Endometrial microvascular endothelial cells (primary cell): ENCODE results near the gene OR7G1. TPM values are rescaled to one million over a fixed set of nuclear protein-coding genes. Genes with fewer than 3 reads are reported as not detected.

ENCODE experiments used
- in situ Hi-C: cut with HindIII; loops from 2 replicates; pipeline ENCODE4 v1.10.0; 2017; ENCODE audit warnings: low sequenced_read_pairs, low pct_unique_long_range_greater_than_20kb; ENCODE audit errors: inconsistent ontology term
- total RNA-seq: library from RNA; depleted of rRNA; stranded (reverse); fragments of >200 nt; gene quantifications from one replicate; pipeline ENCODE4 v1.2.3, GENCODE V29; 2015; ENCODE audit errors: inconsistent ontology term

OR7G1 gene, protein sequence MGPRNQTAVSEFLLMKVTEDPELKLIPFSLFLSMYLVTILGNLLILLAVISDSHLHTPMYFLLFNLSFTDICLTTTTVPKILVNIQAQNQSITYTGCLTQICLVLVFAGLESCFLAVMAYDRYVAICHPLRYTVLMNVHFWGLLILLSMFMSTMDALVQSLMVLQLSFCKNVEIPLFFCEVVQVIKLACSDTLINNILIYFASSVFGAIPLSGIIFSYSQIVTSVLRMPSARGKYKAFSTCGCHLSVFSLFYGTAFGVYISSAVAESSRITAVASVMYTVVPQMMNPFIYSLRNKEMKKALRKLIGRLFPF
- not detected for total RNA-seq

DNA sequence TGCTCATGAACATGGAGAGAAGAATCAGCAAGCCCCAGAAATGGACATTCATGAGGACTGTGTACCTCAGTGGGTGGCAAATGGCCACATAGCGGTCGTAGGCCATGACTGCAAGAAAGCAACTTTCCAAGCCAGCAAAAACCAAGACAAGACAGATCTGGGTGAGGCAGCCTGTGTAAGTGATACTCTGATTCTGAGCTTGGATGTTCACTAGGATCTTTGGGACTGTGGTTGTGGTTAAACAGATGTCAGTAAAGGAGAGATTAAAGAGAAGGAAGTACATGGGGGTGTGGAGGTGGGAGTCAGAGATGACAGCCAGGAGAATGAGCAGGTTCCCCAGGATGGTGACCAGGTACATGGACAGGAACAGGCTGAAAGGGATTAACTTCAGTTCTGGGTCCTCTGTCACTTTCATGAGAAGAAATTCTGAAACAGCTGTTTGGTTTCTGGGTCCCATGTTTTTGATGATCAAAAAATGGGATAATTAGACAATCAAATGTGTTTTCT lies at the start of gene OR7G1:
Gene OR7G1, minus strand, starts transcription at position 457 of the 507 bp plus-strand sequence. Its CDS starts 0 bp downstream, at position 457.
- in situ Hi-C loops: no loop called here

DNA sequence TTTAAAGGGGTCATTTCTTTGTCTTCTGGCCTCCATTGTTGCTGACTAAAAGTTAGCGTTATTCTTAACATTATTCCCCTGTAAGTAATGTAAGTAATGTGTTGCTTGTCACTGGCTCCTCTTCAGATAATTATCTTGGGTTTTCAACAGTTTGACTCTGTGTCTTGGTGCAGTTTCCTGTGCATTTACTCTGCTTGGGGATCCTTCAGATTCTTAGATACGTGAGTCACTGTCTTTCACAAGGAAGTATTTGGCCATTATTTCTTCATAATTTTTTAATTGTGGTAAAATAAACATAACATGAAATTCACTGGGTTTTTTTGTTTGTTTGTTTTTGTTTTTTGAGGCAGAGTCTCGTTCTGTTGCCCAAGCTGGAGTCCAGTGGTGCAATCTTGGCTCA lies 49.7 kb upstream of the OR7G1 start:
- in situ Hi-C loops: no loop called here

DNA sequence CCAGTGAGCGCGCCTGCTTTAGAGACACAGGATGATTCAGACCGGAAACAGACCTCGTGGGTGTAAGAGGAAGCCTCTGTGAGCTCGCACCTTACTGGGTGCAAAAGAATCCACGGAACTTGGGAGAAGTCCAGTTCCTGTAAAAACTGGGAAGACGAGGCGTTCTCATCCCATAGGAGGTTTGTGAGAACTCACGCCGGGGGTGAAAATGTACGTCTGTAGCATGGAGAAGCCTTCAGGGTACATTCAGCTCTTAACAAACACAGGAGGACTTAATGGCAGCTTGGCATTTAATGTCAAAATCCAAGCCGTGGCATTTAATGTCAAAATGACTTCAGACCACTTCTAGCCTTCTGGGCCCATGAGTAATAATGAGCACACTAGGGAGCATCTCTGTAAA lies 45.9 kb upstream of the OR7G1 start:
- in situ Hi-C loops: no loop called here

DNA sequence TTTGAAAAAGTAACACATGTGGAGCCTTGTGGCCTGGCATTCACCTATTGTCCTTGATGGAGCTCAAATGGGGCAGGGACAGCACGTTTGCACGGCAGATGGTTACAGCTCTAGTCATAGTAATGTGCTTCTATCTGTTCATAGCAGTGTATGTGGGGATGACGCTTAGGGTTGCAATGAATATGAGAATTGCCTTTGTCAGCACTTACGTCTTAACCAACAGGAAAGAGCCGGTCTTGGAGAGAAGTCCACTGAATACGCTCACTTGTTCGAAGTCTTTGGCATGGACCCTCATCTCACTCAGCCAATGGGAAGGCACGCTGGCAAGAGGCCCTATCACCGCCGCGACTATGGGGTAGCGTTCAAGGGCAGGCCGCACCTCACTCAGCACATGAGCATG lies 44.3 kb upstream of the OR7G1 start:
- in situ Hi-C loops: no loop called here

DNA sequence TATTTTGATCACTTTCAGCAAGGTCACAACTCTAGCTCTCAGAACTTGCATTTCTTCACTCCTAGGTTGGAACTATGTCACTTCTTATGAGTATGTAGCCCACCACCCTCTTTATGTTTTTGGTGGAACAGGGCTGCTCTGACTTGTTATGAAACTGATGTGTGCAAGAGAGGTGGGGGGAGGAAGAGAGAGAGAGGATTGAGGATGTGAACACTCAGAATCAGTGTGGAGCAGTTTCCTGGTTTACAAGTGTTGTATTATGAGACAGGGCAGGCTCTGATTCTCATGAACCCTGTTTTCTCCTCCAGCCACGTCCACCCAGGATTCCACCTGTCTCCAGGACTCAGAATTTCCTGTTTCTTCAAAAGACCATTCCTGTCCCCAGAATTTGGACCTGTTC lies 40.7 kb upstream of the OR7G1 start:
- in situ Hi-C loops: no loop called here

DNA sequence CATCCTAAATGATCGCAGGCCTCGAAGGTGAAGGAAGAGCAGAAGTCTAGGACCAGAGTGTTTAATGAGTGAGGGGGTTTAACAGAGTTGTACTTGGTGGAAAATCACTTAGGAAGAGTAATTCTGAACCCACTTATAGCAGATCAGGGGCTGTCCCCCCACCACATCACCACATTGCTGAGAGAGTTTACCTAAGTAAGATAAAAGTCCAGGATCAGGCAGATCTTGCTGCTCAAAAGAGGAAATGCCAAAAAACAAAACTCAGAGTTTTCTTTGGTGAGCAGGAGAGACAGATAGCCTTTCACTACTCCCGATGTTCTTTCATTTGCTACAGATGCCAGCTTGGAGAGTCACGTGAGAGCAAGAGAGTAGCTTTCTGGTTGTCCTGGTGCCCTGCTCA lies 40.0 kb upstream of the OR7G1 start:
- in situ Hi-C loops: no loop called here

DNA sequence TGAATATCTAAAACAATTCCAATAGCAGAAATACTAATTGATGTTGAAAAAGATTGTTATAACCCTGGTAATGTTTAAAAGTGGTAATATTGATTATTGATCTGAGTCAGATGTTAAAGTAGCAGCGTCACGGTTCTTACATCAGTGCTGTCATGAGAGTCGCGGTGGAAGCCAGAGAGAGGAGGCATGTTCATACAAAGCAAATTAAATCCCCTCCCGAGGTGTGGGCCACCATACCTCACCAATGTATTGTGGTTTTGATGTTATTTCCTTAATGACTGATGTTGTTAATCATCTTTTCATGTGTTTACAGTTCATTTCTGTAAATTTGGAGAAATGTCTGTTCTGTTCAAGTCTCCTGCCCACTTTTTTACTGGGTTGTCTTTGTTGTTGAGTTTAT lies 35.8 kb upstream of the OR7G1 start:
- in situ Hi-C loops: no loop called here

DNA sequence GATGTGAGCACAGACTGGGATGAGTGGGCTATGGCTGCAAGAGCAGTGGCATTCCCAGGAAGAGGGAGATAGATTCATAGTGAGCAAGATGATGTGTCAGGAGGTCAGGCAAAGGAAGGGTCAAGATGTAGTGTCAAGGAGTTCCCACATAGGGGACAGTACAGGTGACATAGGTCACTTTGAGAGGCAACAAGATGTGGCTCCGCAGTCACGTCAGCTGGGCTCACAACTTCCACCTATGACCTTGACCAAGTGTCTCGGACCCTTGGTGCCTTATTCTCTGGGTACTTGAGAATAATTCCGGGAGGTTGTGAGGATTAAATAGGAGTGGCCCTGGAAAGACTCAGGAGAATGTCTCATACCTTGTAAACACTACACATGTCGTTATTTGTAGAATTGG lies 35.1 kb upstream of the OR7G1 start:
- in situ Hi-C loops: no loop called here

DNA sequence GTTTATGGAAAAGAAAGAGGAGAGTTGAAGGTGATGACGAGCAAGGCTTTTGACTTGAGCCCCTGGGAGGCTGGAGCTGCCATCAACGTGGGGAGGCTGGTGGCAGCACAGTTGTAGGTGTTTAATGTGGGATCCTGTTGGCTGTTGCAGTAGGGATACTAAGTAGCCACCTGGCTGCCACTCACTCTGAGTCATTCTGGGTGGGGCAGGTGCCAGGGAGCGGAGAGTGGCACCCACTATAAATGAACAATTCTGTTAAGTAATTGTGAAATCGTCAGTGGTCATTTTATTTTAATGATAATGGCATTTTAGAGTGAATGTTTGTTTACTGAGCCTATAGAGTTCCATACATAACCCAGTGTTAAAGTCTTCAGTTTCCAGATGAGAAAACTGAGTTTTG lies 34.4 kb upstream of the OR7G1 start:
- in situ Hi-C loops: no loop called here

DNA sequence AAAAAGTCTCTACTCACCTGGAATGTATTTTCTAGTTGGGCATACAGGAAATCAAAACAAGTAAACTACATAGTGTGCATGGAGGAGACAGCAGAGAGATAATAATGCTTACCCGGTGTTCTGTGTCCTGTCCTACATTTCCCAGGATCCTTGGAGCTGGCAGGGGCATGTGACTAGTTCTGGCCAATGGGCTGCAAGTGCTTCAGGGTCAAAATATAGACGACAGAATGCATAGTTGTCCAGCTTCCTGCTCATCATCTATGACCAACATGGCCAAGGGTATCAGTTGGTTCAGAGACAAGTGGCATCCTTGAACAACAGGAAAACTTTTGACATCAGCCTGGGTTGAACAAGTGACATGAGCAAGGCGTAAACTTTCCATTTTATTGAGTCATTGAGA lies 33.1 kb upstream of the OR7G1 start:
- in situ Hi-C loops: no loop called here

DNA sequence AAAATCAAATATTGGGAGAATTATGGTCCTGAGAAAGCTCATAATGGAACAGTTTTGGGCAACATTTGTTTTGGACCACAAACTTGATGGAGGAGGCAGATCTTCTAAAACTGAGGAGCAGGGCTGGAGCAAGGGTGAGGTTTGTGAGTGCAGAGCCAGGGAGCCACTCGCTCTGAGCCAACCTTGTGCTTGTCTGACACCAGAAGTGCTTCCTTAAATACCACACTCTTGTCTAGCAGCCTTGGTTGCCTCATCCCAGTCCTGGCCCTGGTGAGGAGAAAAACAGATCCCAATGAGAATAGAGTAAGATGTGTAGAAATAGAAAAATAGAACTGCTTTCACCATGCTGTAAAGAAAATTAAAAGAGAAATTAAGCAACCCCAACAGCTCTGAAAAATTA lies 31.3 kb upstream of the OR7G1 start:
- in situ Hi-C loops: no loop called here

DNA sequence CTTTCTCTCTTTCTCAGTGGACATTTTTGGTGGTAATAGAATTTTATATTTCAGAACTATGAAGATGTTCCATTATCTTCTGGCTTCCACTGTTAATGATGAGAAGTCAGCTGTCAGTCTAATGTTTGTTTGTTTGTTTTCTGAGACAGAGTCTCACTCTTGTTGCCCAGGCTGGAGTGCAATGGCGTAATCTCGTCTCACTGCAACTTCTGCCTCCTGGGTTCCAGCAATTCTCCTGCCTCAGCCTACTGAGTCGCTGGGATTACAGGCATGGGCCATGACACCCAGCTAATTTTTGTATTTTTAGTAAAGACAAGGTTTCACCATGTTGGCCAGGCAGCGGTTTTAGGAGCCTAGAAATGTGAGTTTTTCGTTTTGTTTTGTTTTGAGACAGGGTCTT lies 29.4 kb upstream of the OR7G1 start:
- in situ Hi-C loops: no loop called here

DNA sequence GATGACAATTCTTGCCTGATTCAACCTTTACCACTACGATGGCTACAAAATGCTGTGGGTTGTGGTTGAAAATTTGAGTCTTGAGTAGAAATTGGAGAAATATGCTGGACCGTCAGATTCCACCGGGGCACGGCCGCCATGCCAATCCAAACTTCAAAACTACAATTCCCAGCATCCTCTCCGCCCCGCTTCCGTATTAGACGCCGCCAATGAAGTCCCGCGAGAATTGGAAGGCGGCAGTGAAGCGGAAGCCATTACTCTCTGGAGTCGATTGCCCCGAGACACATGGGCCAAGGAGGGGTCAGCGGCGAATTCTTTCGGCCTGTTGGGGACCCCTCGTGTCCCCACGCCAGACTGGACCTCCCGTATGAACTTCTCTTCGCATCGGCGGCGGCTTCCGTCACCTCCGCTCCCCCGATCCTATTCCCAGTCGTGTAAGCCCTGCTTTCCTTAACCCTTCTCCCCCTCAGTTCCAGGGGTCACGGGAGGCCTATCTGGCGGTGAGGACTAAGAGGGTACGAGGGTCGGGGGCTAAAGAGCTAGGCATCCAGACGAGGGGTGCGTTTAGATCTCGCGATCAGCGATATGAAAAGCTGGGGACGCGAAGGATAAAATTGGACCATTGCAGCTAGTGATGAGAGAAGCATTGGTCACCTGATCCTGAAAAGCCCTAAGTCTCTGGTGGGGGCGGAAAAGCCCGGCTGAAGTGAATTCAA lies 24.8 kb upstream of the OR7G1 start, which contains the start of gene ZNF317:
Gene ZNF317, plus strand, starts transcription at position 239 of the 716 bp plus-strand sequence. CDS start 15,620 bp downstream, outside the sequence.
- in situ Hi-C loops: no loop called here

DNA sequence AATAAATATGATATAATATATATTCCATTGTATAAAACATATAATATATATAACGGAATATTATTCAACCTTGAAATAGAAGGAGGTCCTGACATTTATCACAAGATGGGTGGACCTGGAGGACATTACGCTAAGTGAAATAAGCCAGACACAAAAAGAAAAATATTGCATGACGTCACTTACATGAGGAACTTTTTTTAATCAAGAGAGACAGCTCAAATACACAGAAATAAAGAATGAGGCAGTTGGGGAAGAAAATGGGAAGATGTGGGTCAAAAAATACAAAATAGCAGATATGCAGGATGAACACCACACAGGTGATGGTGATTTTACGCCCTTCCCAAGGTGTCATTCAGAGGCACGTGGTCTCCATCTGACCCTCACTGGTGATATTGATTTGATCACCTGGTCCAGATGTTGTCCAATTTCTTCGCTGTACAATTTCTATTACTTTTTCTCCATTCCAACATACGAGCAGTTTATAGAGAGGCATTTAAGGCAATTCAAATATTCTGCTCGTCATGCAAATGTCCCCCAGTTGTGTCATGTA lies 24.1 kb upstream of the OR7G1 start:
- in situ Hi-C loops: no loop called here

DNA sequence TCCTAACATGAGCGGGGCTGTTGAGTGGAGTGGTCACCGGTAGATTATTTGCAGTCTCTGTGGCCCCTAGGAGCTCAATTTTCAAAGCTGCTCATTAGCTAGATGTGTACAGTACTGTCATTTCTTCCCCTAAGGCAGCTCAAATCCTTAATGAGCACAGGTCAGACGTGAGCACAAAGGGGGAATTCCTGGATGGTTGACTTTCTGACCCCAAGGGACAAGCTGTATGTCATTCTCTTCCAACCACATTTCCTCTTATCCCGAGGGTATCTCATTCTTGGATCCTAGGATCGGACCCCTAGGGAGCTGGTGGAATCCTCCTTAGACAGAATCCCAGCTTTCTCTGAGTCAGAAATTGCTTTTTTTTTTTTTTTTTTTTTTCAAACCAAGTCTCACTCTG lies 16.9 kb upstream of the OR7G1 start:
- in situ Hi-C loops: no loop called here

DNA sequence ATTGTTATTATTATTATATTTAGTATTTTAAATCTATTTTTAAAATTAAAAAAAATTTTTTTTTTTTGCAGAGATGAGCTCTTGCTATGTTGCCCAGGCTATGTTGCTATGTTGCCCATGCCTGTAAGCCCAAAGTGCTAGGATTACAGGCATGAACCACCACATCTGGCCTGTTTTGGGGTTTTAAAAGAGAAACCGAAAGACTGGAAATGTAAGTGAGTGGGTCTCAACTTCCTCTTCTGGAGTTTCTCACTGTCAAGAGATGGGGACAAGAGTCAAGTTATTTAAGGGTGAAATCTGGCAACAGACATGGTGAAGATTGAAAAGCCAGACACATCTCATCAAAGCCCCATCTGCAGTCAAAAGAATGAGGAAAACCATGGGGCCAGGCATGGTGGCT lies 15.4 kb upstream of the OR7G1 start:
- in situ Hi-C loops: no loop called here

DNA sequence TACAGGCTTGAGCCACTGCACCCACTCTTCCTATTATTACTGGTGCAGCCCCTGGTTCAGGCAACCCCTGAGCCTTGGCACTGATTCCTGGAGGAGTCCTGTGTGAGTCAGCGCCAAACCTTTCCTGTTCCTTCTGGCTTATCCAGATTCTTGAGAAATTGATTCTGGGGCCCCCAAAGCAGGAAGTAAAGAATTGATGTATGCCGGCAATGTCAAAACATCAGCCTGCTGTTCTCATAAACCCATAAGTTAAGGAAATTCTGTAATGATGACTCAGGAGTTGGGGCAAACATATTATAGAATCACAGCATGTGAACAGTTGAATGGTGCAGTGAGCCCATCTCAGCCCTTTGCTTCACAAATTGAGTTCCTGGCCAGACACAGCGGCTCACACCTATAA lies 12.6 kb upstream of the OR7G1 start:
- in situ Hi-C loops: no loop called here

DNA sequence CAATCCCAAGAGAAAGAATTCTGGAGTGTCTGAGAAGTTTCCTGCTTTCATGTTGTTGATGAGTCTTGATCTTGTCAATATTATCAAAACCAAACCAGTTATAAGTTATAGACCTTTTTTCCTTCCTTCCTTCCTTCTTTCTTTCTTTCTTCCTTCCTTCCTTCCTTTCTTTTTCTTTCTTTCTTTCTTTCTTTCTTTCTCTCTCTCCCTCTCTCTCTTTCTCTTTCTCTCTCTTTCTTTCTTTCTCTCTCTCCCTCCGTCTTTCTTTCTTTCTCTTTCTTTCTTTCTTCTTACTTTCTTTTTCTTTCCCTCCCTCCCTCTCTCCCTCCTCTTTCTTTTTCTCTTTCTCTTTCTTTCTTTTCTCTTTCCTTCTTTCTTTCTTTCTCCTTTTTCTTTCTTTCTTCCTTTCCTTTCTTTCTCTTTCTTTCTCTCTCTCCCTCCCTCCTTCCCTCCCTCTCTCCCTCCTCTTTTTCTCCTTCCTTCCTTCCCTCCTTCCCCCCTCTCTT lies 11.4 kb upstream of the OR7G1 start, which contains the start of gene OR7G3:
Gene OR7G3, minus strand, starts transcription at position 51 of the 506 bp plus-strand sequence. Its CDS starts 0 bp downstream, at position 51.
- in situ Hi-C loops: no loop called here

DNA sequence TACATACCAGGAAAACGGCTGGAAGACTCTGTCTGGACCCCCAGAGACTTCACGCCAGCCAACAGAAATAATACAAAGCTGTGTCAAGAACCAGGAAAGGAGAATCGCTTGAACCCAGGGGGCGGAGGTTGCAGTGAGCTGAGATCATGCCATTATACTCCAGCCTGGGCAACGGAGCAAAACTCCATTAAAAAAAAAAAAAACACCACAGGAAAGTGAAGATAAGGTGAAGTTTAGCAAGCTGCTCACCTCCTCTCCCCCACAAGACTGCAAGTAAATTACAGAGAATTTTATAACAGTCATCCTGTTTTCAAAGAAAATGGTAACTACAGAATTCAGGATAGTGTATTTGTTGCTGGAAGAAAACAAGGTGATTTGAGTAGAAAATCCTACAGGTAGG lies 984 bp upstream of the OR7G1 start:
- in situ Hi-C loops: no loop called here

DNA sequence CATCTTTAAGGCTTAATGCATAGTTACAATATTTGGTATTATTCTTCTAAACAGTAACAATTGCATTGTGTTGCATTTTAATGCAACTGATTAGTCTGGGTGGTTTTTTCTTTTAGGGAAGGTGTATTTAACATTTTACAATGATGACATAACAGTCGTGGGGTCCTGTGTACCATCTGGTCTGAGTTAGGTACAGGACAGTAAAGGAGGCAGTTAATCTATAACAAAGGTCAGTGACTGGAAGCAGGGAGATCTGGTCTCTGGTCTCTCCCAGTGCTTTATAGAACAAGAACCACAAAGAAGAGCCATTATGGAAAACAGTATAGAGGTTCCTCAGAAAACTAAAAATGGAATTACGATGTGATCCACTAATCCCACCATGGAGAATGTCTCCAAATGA lies 5.6 kb downstream of the OR7G1 start:
- in situ Hi-C loops: no loop called here
